ENCODE results near the gene EGFL6.

Gene EGFL6

DNA sequence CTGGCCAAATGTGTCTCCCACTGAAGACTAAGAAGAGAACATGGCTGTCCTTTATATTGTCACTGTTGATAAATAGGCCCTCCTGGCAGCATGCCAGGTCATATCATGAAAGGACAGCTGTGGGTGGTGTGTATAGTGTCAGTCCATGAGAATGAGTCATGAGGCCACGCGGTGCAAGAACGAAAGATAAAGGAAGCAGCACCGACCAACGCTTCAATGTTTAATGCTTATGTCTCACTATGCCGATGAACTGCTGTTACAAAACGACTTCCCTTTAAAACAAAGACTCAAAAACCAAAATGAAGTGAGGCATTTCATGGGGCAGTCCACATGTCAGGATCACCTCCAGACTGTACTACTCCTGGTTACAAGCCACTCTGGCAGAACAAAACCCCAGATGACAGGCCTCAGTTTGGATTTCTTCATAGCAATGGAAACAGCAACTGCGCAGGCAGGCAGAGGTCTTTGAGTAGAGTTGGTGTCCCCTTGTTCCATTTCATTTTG, 78.4 kb downstream of the EGFL6 start (continued):
- TF ChIP-seq, protein P1, sequence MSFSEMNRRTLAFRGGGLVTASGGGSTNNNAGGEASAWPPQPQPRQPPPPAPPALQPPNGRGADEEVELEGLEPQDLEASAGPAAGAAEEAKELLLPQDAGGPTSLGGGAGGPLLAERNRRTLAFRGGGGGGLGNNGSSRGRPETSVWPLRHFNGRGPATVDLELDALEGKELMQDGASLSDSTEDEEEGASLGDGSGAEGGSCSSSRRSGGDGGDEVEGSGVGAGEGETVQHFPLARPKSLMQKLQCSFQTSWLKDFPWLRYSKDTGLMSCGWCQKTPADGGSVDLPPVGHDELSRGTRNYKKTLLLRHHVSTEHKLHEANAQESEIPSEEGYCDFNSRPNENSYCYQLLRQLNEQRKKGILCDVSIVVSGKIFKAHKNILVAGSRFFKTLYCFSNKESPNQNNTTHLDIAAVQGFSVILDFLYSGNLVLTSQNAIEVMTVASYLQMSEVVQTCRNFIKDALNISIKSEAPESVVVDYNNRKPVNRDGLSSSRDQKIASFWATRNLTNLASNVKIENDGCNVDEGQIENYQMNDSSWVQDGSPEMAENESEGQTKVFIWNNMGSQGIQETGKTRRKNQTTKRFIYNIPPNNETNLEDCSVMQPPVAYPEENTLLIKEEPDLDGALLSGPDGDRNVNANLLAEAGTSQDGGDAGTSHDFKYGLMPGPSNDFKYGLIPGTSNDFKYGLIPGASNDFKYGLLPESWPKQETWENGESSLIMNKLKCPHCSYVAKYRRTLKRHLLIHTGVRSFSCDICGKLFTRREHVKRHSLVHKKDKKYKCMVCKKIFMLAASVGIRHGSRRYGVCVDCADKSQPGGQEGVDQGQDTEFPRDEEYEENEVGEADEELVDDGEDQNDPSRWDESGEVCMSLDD (tag by site-specific recombination; IDR thresholded peaks at IDR 0.05): no peak
- TF ChIP-seq, protein P2, sequence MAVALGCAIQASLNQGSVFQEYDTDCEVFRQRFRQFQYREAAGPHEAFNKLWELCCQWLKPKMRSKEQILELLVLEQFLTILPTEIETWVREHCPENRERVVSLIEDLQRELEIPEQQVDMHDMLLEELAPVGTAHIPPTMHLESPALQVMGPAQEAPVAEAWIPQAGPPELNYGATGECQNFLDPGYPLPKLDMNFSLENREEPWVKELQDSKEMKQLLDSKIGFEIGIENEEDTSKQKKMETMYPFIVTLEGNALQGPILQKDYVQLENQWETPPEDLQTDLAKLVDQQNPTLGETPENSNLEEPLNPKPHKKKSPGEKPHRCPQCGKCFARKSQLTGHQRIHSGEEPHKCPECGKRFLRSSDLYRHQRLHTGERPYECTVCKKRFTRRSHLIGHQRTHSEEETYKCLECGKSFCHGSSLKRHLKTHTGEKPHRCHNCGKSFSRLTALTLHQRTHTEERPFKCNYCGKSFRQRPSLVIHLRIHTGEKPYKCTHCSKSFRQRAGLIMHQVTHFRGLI (tag by site-specific recombination; IDR thresholded peaks at IDR 0.05): no peak
- TF ChIP-seq ZFP41 (tag by site-specific recombination; IDR thresholded peaks at IDR 0.05; ENCODE audit: borderline replicate concordance): no peak
- TF ChIP-seq ZFP69B (tag by site-specific recombination; IDR thresholded peaks at IDR 0.05): peak; percentile 43; the same call in 1 of the 2 replicates
- no peak for TF ChIP-seq ZNF555 (tag by site-specific recombination; conservative IDR thresholded peaks at IDR 0.05)
- TF ChIP-seq ZXDB (tag by site-specific recombination; IDR thresholded peaks at IDR 0.05): peak; percentile 87
- TF ChIP-seq ZNF510 (tag by site-specific recombination; IDR thresholded peaks at IDR 0.05; ENCODE audit: insufficient replicate concordance): no peak
- 0 out of 2 replicates have a peak, but pooled peaks have one; percentile 38 for TF ChIP-seq ZNF24 (tag by site-specific recombination; IDR thresholded peaks at IDR 0.05)
- peak; percentile 15; the same call in 1 of the 2 replicates for TF ChIP-seq OSR2 (tag by site-specific recombination; IDR thresholded peaks at IDR 0.05)
- TF ChIP-seq ZNF221 (tag by site-specific recombination; IDR thresholded peaks at IDR 0.05; ENCODE audit: borderline replicate concordance): peak; percentile 89; the same call in 1 of the 2 replicates
- peak; percentile 46; the same call in 1 of the 2 replicates for TF ChIP-seq ZNF843 (tag by site-specific recombination; IDR thresholded peaks at IDR 0.05)
- TF ChIP-seq ZNF266 (tag by site-specific recombination; IDR thresholded peaks at IDR 0.05; ENCODE audit: low read depth): no peak
- TF ChIP-seq ZEB2 (tag by site-specific recombination; IDR thresholded peaks at IDR 0.05): peak; percentile 93
- TF ChIP-seq ZNF621 (tag by site-specific recombination; IDR thresholded peaks at IDR 0.05): no peak
- TF ChIP-seq HOXA7 (CRISPR knock-in tag; IDR thresholded peaks at IDR 0.05; ENCODE audit: borderline replicate concordance): no peak
- TF ChIP-seq ZBTB20 (tag by site-specific recombination; IDR thresholded peaks at IDR 0.05): 0 out of 2 replicates have a peak, but pooled peaks have one; percentile 22
- no peak for TF ChIP-seq YY1 (tag by site-specific recombination; IDR thresholded peaks at IDR 0.05)
- TF ChIP-seq, protein P3, sequence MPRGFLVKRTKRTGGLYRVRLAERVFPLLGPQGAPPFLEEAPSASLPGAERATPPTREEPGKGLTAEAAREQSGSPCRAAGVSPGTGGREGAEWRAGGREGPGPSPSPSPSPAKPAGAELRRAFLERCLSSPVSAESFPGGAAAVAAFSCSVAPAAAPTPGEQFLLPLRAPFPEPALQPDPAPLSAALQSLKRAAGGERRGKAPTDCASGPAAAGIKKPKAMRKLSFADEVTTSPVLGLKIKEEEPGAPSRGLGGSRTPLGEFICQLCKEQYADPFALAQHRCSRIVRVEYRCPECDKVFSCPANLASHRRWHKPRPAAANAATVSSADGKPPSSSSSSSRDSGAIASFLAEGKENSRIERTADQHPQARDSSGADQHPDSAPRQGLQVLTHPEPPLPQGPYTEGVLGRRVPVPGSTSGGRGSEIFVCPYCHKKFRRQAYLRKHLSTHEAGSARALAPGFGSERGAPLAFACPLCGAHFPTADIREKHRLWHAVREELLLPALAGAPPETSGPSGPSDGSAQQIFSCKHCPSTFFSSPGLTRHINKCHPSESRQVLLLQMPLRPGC (tag by site-specific recombination; IDR thresholded peaks at IDR 0.05): peak; percentile 82
- TF ChIP-seq ZBTB21 (tag by site-specific recombination; IDR thresholded peaks at IDR 0.05): peak; percentile 73
- no peak for TF ChIP-seq ZNF140 (tag by site-specific recombination; IDR thresholded peaks at IDR 0.05)
- TF ChIP-seq ZNF121 (tag by site-specific recombination; IDR thresholded peaks at IDR 0.05): no peak
- TF ChIP-seq, protein P4, sequence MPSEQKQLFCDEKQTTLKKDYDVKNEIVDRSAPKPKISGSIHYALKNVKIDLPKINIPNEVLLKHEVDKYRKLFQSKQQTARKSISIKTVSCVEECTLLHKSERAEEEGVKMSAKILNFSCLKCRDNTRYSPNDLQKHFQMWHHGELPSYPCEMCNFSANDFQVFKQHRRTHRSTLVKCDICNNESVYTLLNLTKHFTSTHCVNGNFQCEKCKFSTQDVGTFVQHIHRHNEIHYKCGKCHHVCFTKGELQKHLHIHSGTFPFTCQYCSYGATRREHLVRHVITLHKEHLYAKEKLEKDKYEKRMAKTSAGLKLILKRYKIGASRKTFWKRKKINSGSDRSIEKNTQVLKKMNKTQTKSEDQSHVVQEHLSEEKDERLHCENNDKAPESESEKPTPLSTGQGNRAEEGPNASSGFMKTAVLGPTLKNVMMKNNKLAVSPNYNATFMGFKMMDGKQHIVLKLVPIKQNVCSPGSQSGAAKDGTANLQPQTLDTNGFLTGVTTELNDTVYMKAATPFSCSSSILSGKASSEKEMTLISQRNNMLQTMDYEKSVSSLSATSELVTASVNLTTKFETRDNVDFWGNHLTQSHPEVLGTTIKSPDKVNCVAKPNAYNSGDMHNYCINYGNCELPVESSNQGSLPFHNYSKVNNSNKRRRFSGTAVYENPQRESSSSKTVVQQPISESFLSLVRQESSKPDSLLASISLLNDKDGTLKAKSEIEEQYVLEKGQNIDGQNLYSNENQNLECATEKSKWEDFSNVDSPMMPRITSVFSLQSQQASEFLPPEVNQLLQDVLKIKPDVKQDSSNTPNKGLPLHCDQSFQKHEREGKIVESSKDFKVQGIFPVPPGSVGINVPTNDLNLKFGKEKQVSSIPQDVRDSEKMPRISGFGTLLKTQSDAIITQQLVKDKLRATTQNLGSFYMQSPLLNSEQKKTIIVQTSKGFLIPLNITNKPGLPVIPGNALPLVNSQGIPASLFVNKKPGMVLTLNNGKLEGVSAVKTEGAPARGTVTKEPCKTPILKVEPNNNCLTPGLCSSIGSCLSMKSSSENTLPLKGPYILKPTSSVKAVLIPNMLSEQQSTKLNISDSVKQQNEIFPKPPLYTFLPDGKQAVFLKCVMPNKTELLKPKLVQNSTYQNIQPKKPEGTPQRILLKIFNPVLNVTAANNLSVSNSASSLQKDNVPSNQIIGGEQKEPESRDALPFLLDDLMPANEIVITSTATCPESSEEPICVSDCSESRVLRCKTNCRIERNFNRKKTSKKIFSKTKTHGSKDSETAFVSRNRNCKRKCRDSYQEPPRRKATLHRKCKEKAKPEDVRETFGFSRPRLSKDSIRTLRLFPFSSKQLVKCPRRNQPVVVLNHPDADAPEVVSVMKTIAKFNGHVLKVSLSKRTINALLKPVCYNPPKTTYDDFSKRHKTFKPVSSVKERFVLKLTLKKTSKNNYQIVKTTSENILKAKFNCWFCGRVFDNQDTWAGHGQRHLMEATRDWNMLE (tag by site-specific recombination; conservative IDR thresholded peaks at IDR 0.05; ENCODE audit: low read depth): no peak
- TF ChIP-seq ZNF837 (tag by site-specific recombination; IDR thresholded peaks at IDR 0.05): no peak
- TF ChIP-seq YY2 (tag by site-specific recombination; IDR thresholded peaks at IDR 0.05): no peak
- no peak for TF ChIP-seq ZNF521 (tag by site-specific recombination; IDR thresholded peaks at IDR 0.05)
- TF ChIP-seq ZNF354C (tag by site-specific recombination; IDR thresholded peaks at IDR 0.05; ENCODE audit: borderline replicate concordance, low read depth): no peak
- no peak for TF ChIP-seq ZNF530 (tag by site-specific recombination; IDR thresholded peaks at IDR 0.05; ENCODE audit: low read depth)
- peak; percentile 87 for TF ChIP-seq ZFHX2 (tag by site-specific recombination; conservative IDR thresholded peaks at IDR 0.05)
- TF ChIP-seq ZNF571 (tag by site-specific recombination; IDR thresholded peaks at IDR 0.05): peak; percentile 88; the same call in 1 of the 2 replicates
- no peak for TF ChIP-seq ZBTB48 (tag by site-specific recombination; IDR thresholded peaks at IDR 0.05)
